Measurements from ENCODE around the gene RPL39L.

RPL39L gene

DNA sequence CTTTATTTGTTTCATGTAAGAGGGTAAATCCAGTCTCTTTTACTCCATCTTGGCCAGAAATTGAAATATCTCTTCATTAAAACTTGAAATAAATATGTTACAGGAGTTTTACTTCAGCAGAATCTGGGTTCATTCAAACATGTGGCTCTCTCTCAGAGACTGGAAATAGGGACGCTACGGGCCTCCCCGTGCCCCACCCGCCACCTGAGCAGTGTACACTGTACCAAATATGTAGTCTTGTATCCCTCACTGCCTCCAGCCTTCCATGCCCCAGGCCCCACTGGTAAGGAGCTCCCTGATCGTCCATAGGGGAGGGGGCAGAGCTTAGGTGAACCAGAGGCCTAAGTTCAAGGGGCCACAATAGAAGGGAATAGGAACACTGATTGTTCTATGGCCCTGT is 36.0 kb downstream of the RPL39L start:
- H3K9ac ChIP-seq: no peak overlapping the region
- TF ChIP-seq, protein P1, sequence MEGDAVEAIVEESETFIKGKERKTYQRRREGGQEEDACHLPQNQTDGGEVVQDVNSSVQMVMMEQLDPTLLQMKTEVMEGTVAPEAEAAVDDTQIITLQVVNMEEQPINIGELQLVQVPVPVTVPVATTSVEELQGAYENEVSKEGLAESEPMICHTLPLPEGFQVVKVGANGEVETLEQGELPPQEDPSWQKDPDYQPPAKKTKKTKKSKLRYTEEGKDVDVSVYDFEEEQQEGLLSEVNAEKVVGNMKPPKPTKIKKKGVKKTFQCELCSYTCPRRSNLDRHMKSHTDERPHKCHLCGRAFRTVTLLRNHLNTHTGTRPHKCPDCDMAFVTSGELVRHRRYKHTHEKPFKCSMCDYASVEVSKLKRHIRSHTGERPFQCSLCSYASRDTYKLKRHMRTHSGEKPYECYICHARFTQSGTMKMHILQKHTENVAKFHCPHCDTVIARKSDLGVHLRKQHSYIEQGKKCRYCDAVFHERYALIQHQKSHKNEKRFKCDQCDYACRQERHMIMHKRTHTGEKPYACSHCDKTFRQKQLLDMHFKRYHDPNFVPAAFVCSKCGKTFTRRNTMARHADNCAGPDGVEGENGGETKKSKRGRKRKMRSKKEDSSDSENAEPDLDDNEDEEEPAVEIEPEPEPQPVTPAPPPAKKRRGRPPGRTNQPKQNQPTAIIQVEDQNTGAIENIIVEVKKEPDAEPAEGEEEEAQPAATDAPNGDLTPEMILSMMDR (conservative IDR thresholded peaks at IDR 0.05; ENCODE audit: low read depth, low read length): no peak
- no peaks in the 10 kb centered on the region for H4K20me1 ChIP-seq (ENCODE audit: insufficient read depth)
- no peaks in the 10 kb centered on the region for H3K36me3 ChIP-seq (ENCODE audit: insufficient read depth)
- no peak overlapping the region for H3K4me3 ChIP-seq (IDR thresholded peaks at IDR 0.05; ENCODE audit: insufficient read depth, low read depth, low read length)
- H2AFZ ChIP-seq (ENCODE audit: low read depth): no peak overlapping the region
- no peak overlapping the region for H3K27ac ChIP-seq
- peak overlapping the region; percentile 84; the same call in 1 of the 2 replicates for H3K4me2 ChIP-seq
- H3K27me3 ChIP-seq (ENCODE audit: insufficient read depth, low read depth): no peaks in the 10 kb centered on the region
- peaks cover 32% of the 10 kb centered on the region for H3K4me1 ChIP-seq (ENCODE audit: low read depth, poor library complexity, severe bottlenecking)
- H3K79me2 ChIP-seq (ENCODE audit: insufficient read depth, low read depth): no peaks in the 10 kb centered on the region

DNA sequence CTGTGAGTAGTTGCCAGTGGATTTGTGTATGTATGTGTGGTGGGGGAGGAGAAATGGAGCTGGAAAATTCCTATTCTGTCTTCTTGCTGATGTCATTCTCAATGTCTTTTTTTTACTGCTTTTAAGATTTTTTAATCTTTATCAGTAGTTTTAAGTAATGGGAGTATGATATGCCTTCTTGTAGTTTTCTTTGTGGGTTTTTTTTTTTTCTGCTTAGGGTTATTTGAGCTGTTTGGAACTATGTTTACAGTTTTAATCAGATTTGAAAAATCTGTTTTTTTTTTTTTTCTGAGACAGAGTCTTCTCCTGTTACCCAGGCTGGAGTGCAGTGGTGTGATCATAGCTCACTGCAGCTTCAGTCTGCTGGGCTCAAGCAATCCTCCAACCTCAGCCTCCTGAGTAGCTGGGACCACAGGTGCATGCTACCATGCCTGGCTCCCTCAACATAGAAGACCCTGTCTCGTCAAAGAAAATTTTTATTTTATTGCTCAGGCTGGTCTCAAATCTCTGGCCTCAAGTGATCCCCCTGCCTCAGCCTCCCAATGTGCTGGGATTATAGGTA is 37.1 kb downstream of the RPL39L start:
- no peak overlapping the region for H3K9ac ChIP-seq
- peaks cover 32% of the 10 kb centered on the region for H3K4me1 ChIP-seq (ENCODE audit: low read depth, poor library complexity, severe bottlenecking)
- peak overlapping the region; percentile 25 for H3K4me3 ChIP-seq (IDR thresholded peaks at IDR 0.05; ENCODE audit: insufficient read depth, low read depth, low read length)
- no peaks in the 10 kb centered on the region for H4K20me1 ChIP-seq (ENCODE audit: insufficient read depth)
- peak overlapping the region; percentile 84 for H3K4me2 ChIP-seq
- no peaks in the 10 kb centered on the region for H3K36me3 ChIP-seq (ENCODE audit: insufficient read depth)
- peak overlapping the region; percentile 12; the same call in 1 of the 2 replicates for H3K27ac ChIP-seq
- H3K27me3 ChIP-seq (ENCODE audit: insufficient read depth, low read depth): no peaks in the 10 kb centered on the region
- H2AFZ ChIP-seq (ENCODE audit: low read depth): no peak overlapping the region
- TF ChIP-seq, protein P1 (conservative IDR thresholded peaks at IDR 0.05; ENCODE audit: low read depth, low read length): no peak
- H3K79me2 ChIP-seq (ENCODE audit: insufficient read depth, low read depth): no peaks in the 10 kb centered on the region

DNA sequence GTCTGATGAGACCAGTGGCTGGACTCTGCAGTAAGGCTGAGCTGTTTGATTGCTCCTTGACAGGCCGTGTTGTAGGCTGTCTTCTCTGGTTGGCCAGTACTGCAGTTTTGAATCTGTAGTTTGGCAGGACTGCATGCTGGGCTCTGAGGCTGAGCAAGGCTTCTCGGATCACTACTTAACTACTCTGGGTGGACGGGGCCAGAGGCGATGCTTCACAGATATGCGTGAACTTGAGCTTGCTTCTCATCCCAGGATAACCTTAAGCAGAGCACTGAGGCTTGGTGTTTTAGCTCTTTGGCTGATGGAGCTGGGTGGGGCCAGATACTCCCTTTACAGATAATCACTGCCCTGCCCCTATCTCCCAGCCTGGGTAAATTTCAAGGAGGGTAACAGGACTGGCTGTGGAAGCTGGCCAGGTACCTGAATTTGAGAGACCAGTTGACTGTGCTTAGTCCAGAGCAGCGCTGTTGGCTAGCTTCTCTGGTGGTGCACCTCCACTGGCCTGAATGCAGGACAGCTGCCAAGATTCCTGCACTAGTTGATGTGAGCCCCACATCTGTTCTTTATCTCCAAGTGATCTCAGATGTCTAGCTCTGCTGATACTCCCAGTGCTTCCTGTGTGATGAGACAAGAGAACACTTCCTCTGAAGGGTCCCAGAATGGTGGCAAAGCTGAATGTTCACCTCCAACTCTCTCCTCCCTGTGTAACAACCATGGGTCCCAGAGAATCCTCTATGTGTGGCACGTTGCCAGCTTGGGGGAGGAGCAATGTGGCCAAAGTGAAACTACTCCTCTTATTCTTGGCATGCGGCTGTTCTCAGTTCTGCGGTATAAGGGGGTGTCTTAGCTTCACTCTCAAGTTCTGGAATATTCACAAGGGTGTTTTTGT is 37.9 kb downstream of the RPL39L start:
- H3K4me2 ChIP-seq: peak overlapping the region; percentile 84
- H3K36me3 ChIP-seq (ENCODE audit: insufficient read depth): no peaks in the 10 kb centered on the region
- H3K4me1 ChIP-seq (ENCODE audit: low read depth, poor library complexity, severe bottlenecking): peaks cover 32% of the 10 kb centered on the region
- TF ChIP-seq, protein P1 (conservative IDR thresholded peaks at IDR 0.05; ENCODE audit: low read depth, low read length): no peak
- no peaks in the 10 kb centered on the region for H4K20me1 ChIP-seq (ENCODE audit: insufficient read depth)
- H3K79me2 ChIP-seq (ENCODE audit: insufficient read depth, low read depth): no peaks in the 10 kb centered on the region
- H3K27ac ChIP-seq: peak overlapping the region; percentile 12
- no peak overlapping the region for H3K9ac ChIP-seq
- H3K27me3 ChIP-seq (ENCODE audit: insufficient read depth, low read depth): no peaks in the 10 kb centered on the region
- H2AFZ ChIP-seq (ENCODE audit: low read depth): peak overlapping the region; percentile 31; the same call in 1 of the 2 replicates
- H3K4me3 ChIP-seq (IDR thresholded peaks at IDR 0.05; ENCODE audit: insufficient read depth, low read depth, low read length): peak overlapping the region; percentile 25

DNA sequence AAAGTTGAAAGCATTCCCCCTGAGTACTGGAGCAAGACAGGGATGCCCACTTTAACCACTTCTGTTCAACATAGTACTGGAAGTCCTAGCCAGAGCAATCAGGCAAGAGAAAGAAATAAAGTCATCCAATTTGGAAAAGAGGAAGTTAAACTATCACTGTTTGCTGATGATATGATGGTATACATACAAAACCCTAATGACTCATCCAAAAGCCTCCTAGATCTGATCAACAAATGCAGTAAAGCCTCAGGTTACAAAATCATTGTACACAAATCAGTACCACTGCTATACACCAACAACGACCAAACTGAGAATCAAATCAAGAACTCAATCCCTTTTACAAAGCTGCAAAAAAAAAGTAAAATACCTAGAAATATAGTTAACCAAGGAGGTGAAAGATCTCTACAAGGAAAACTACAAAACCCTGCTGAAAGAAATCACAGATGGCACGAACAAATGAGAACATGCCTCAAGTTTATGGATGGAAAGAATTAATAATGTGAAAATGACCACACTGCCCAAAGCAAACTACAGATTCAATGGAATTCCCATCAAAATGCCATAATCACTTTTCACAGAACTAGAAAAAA is 40.3 kb downstream of the RPL39L start:
- no peaks in the 10 kb centered on the region for H3K36me3 ChIP-seq (ENCODE audit: insufficient read depth)
- no peaks in the 10 kb centered on the region for H3K27me3 ChIP-seq (ENCODE audit: insufficient read depth, low read depth)
- H4K20me1 ChIP-seq (ENCODE audit: insufficient read depth): no peaks in the 10 kb centered on the region
- peaks cover 32% of the 10 kb centered on the region for H3K4me1 ChIP-seq (ENCODE audit: low read depth, poor library complexity, severe bottlenecking)
- H3K9ac ChIP-seq: no peak overlapping the region
- H3K4me3 ChIP-seq (IDR thresholded peaks at IDR 0.05; ENCODE audit: insufficient read depth, low read depth, low read length): no peak overlapping the region
- no peaks in the 10 kb centered on the region for H3K79me2 ChIP-seq (ENCODE audit: insufficient read depth, low read depth)
- no peak overlapping the region for H3K27ac ChIP-seq
- no peak overlapping the region for H3K4me2 ChIP-seq
- H2AFZ ChIP-seq (ENCODE audit: low read depth): no peak overlapping the region
- TF ChIP-seq, protein P1 (conservative IDR thresholded peaks at IDR 0.05; ENCODE audit: low read depth, low read length): no peak
